Mucosa of stomach (tissue), 1 donor: ENCODE results near the gene HSPB6.

ENCODE experiments used
- H3K27me3 ChIP-seq: one replicate; pipeline ENCODE4 v1.7.0; 2013; ENCODE audit warnings: mild to moderate bottlenecking, low read length; ENCODE audit not compliant: control insufficient read depth, insufficient read depth
- H3K36me3 ChIP-seq: one replicate; pipeline ENCODE4 v1.7.0; 2013; ENCODE audit warnings: low read length; ENCODE audit not compliant: control insufficient read depth, insufficient read depth
- H3K4me1 ChIP-seq: one replicate; pipeline ENCODE4 v1.7.0; 2013; ENCODE audit warnings: mild to moderate bottlenecking, low read length; ENCODE audit not compliant: control insufficient read depth, insufficient read depth
- H3K4me3 ChIP-seq: one replicate; pipeline ENCODE4 v1.7.0; 2013; ENCODE audit warnings: low read length
- H3K9ac ChIP-seq: one replicate; pipeline ENCODE4 v1.7.0; 2013; ENCODE audit warnings: mild to moderate bottlenecking, low read length, moderate library complexity
- H3K9me3 ChIP-seq: one replicate; pipeline ENCODE4 v1.7.0; 2013; ENCODE audit warnings: mild to moderate bottlenecking, low read length, moderate library complexity; ENCODE audit not compliant: control insufficient read depth
- donor health status: Pancreatic carcinoma.

The HSPB6 gene

GRCh38 chr19:35710784-35711723 is 45.8 kb downstream of the HSPB6 start:
- Histone ChIP-seq H3K36me3 (no peaks in the 10 kb centered on the region), H3K9me3 (no peaks in the 10 kb centered on the region), H3K27me3 (peaks cover 6% of the 10 kb centered on the region), H3K9ac (no peak overlapping the region), H3K4me1 (peaks cover 8% of the 10 kb centered on the region), H3K4me3 (no peak overlapping the region)

- no peak overlapping the region for H3K4me3 ChIP-seq
- H3K9ac ChIP-seq, result no peak overlapping the region
- H3K27me3 ChIP-seq, result peaks cover 14% of the 10 kb centered on the region
- no peaks in the 10 kb centered on the region for H3K9me3 ChIP-seq
- H3K36me3 ChIP-seq, result no peaks in the 10 kb centered on the region
- no peaks in the 10 kb centered on the region for H3K4me1 ChIP-seq
Observed at GRCh38 chr19:35708391-35708790, 48.4 kb downstream of the HSPB6 start.
